HEK293 (cell line): Measurements from ENCODE around the gene DNAJA1.
A peak's percentile ranks its signal among the peaks of the same experiment; 100 is the strongest.

Experiments used
- BCL11A ChIP-seq: fragments of 450-650 bp; formaldehyde crosslinking; IDR thresholded peaks from 2 replicates; pipeline ENCODE4 v1.5.1; 2016; ENCODE audit warnings: low read depth, missing biosample characterization, missing genetic modification characterization
- BCL11B ChIP-seq: fragments of 450-650 bp; formaldehyde crosslinking; IDR thresholded peaks from 2 replicates; pipeline ENCODE4 v1.5.1; 2016; ENCODE audit warnings: low read depth, missing biosample characterization, missing genetic modification characterization
- GLIS2 ChIP-seq: fragments of 450-650 bp; formaldehyde crosslinking; IDR thresholded peaks from 2 replicates; pipeline ENCODE4 v1.5.1; 2016; ENCODE audit warnings: missing biosample characterization, missing genetic modification characterization
- IKZF3 ChIP-seq: fragments of 450-650 bp; IDR thresholded peaks from 2 replicates; pipeline ENCODE4 v1.5.0; 2018; ENCODE audit warnings: missing biosample characterization, mild to moderate bottlenecking, missing genetic modification characterization, moderate library complexity
- PATZ1 ChIP-seq: fragments of 450-650 bp; formaldehyde crosslinking; IDR thresholded peaks from 2 replicates; pipeline ENCODE4 v1.5.1; 2016; ENCODE audit warnings: missing biosample characterization, missing genetic modification characterization
- SETDB1 ChIP-seq: IDR thresholded peaks from one replicate; pipeline ENCODE4 v1.6.1; 2017; ENCODE audit warnings: mild to moderate bottlenecking, low read length, moderate library complexity, mixed read lengths; ENCODE audit not compliant: insufficient read length
- SP2 ChIP-seq: fragments of 450-650 bp; formaldehyde crosslinking; IDR thresholded peaks from 2 replicates; pipeline ENCODE4 v1.5.1; 2016; ENCODE audit warnings: missing biosample characterization, missing genetic modification characterization
- YY2 ChIP-seq: fragments of 450-650 bp; formaldehyde crosslinking; IDR thresholded peaks from 2 replicates; pipeline ENCODE4 v1.5.1; 2016; ENCODE audit warnings: missing biosample characterization, missing genetic modification characterization
- ZBTB11 ChIP-seq: fragments of 450-650 bp; formaldehyde crosslinking; conservative IDR thresholded peaks from 2 replicates; pipeline ENCODE4 v1.5.1; 2016; ENCODE audit warnings: low read depth, missing biosample characterization, missing genetic modification characterization
- ZBTB21 ChIP-seq: fragments of 450-650 bp; formaldehyde crosslinking; IDR thresholded peaks from 2 replicates; pipeline ENCODE4 v1.5.1; 2017; ENCODE audit warnings: missing biosample characterization, missing genetic modification characterization
- ZBTB48 ChIP-seq: fragments of 450-650 bp; formaldehyde crosslinking; IDR thresholded peaks from 2 replicates; pipeline ENCODE4 v1.5.1; 2016; ENCODE audit warnings: missing biosample characterization, missing genetic modification characterization
- ZBTB49 ChIP-seq: fragments of 450-650 bp; formaldehyde crosslinking; IDR thresholded peaks from 2 replicates; pipeline ENCODE4 v1.5.1; 2016; ENCODE audit warnings: missing biosample characterization, missing genetic modification characterization, low read depth
- ZBTB8A ChIP-seq: fragments of 450-650 bp; formaldehyde crosslinking; IDR thresholded peaks from 2 replicates; pipeline ENCODE4 v1.5.1; 2016; ENCODE audit warnings: missing biosample characterization, missing genetic modification characterization
- ZEB2 ChIP-seq: fragments of 450-650 bp; formaldehyde crosslinking; IDR thresholded peaks from 2 replicates; pipeline ENCODE4 v1.5.1; 2016; ENCODE audit warnings: missing biosample characterization, missing genetic modification characterization
- ZFP41 ChIP-seq: fragments of 450-650 bp; formaldehyde crosslinking; IDR thresholded peaks from 2 replicates; pipeline ENCODE4 v1.5.1; 2016; ENCODE audit warnings: missing biosample characterization, missing genetic modification characterization, borderline replicate concordance
- ZNF146 ChIP-seq: fragments of 450-650 bp; formaldehyde crosslinking; IDR thresholded peaks from 2 replicates; pipeline ENCODE4 v1.5.1; 2016; ENCODE audit warnings: missing biosample characterization, missing genetic modification characterization
- ZNF221 ChIP-seq: fragments of 450-650 bp; formaldehyde crosslinking; IDR thresholded peaks from 2 replicates; pipeline ENCODE4 v1.5.1; 2017; ENCODE audit warnings: missing biosample characterization, missing genetic modification characterization, borderline replicate concordance
- ZNF274 ChIP-seq, 2 experiments: fragments of 200-500 bp in 1 of 2; fragments of 450-650 bp in 1 of 2; sonication (Bioruptor generic) in 1 of 2; formaldehyde crosslinking in 1 of 2; IDR thresholded peaks; 2 replicates each; pipeline versions ENCODE4 v1.5.1 to v1.6.1; 2014 to 2016; ENCODE audit warnings: borderline replicate concordance in 1 of 2, inconsistent platforms in 1 of 2, low read length in 1 of 2, missing biosample characterization in 1 of 2, missing genetic modification characterization in 1 of 2
- ZNF302 ChIP-seq: fragments of 450-650 bp; formaldehyde crosslinking; IDR thresholded peaks from 2 replicates; pipeline ENCODE4 v1.5.1; 2016; ENCODE audit warnings: missing biosample characterization, missing genetic modification characterization, low read depth
- ZNF433 ChIP-seq: fragments of 450-650 bp; formaldehyde crosslinking; IDR thresholded peaks from 2 replicates; pipeline ENCODE4 v1.5.1; 2016; ENCODE audit warnings: missing biosample characterization, missing genetic modification characterization, low read depth
- ZNF449 ChIP-seq: fragments of 450-650 bp; formaldehyde crosslinking; IDR thresholded peaks from 2 replicates; pipeline ENCODE4 v1.5.1; 2017; ENCODE audit warnings: missing biosample characterization, mild to moderate bottlenecking, missing genetic modification characterization, moderate library complexity
- ZNF521 ChIP-seq: fragments of 450-650 bp; formaldehyde crosslinking; IDR thresholded peaks from 2 replicates; pipeline ENCODE4 v1.5.1; 2017; ENCODE audit warnings: missing biosample characterization, mild to moderate bottlenecking, missing genetic modification characterization
- ZNF837 ChIP-seq: fragments of 450-650 bp; formaldehyde crosslinking; IDR thresholded peaks from 2 replicates; pipeline ENCODE4 v1.5.1; 2016; ENCODE audit warnings: missing biosample characterization, missing genetic modification characterization
- TF ChIP-seq, protein P1 (sequence below): fragments of 450-650 bp; formaldehyde crosslinking; optimal IDR thresholded peaks from 2 replicates; pipeline ENCODE3; 2016; ENCODE audit warnings: missing biosample characterization, mild to moderate bottlenecking, missing genetic modification characterization
- TF ChIP-seq, protein P2 (sequence below): fragments of 450-650 bp; formaldehyde crosslinking; IDR thresholded peaks from 2 replicates; pipeline ENCODE4 v1.5.1; 2017; ENCODE audit warnings: missing biosample characterization, missing genetic modification characterization

DNAJA1 gene

GRCh38 chr9:33044162-33044673, 19.1 kb downstream of the DNAJA1 start (continued):
- no peak for TF ChIP-seq YY2 (tag by site-specific recombination)
- no peak for TF ChIP-seq ZNF433 (tag by site-specific recombination)
- TF ChIP-seq, protein P1, sequence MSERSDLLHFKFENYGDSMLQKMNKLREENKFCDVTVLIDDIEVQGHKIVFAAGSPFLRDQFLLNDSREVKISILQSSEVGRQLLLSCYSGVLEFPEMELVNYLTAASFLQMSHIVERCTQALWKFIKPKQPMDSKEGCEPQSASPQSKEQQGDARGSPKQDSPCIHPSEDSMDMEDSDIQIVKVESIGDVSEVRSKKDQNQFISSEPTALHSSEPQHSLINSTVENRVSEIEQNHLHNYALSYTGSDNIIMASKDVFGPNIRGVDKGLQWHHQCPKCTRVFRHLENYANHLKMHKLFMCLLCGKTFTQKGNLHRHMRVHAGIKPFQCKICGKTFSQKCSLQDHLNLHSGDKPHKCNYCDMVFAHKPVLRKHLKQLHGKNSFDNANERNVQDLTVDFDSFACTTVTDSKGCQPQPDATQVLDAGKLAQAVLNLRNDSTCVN (tag by site-specific recombination), result peak; percentile 54
- no peak for TF ChIP-seq SETDB1
- no peak for TF ChIP-seq ZEB2 (tag by site-specific recombination)
- peak; percentile 39 for TF ChIP-seq SP2
- TF ChIP-seq GLIS2 (tag by site-specific recombination), result peak; percentile 69
- TF ChIP-seq ZBTB8A (tag by site-specific recombination), result peak; percentile 41; the same call in 1 of the 2 replicates
- 0 out of 2 replicates have a peak, but pooled peaks have one; percentile 13 for TF ChIP-seq IKZF3
- TF ChIP-seq ZFP41, result no peak
- TF ChIP-seq ZNF521 (tag by site-specific recombination), result no peak
- no peak for TF ChIP-seq ZNF449 (tag by site-specific recombination)
- no peak for TF ChIP-seq BCL11B (tag by site-specific recombination)
- TF ChIP-seq ZBTB21 (tag by site-specific recombination), result peak; percentile 90
- no peak for TF ChIP-seq BCL11A
- TF ChIP-seq ZNF274 (IDR thresholded peaks at IDR 0.05; ENCODE audit: low read length), result no peak
- TF ChIP-seq ZNF274 (tag by site-specific recombination; IDR thresholded peaks at IDR 0.05; ENCODE audit: borderline replicate concordance), result no peak
- TF ChIP-seq ZBTB11 (tag by site-specific recombination), result 0 out of 2 replicates have a peak, but pooled peaks have one; percentile 25
- TF ChIP-seq ZNF302, result no peak
- TF ChIP-seq PATZ1 (tag by site-specific recombination), result peak; percentile 60
- TF ChIP-seq ZBTB48 (tag by site-specific recombination), result no peak
- no peak for TF ChIP-seq ZNF221 (tag by site-specific recombination)
- no peak for TF ChIP-seq ZBTB49 (tag by site-specific recombination)
- TF ChIP-seq ZNF837 (tag by site-specific recombination), result no peak
- TF ChIP-seq ZNF146 (tag by site-specific recombination), result no peak
- TF ChIP-seq, protein P2, sequence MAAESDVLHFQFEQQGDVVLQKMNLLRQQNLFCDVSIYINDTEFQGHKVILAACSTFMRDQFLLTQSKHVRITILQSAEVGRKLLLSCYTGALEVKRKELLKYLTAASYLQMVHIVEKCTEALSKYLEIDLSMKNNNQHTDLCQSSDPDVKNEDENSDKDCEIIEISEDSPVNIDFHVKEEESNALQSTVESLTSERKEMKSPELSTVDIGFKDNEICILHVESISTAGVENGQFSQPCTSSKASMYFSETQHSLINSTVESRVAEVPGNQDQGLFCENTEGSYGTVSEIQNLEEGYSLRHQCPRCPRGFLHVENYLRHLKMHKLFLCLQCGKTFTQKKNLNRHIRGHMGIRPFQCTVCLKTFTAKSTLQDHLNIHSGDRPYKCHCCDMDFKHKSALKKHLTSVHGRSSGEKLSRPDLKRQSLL (tag by site-specific recombination), result no peak; the same call in 1 of the 2 replicates
